Measurements from ENCODE around the gene VWA3A.

The VWA3A gene

GRCh38 chr16:22202261-22202637, 109.9 kb downstream of the VWA3A start:
- DNase-seq (ENCODE audit: low read depth in 4 of 4, low spot score in 1 of 4): no peak

DNA sequence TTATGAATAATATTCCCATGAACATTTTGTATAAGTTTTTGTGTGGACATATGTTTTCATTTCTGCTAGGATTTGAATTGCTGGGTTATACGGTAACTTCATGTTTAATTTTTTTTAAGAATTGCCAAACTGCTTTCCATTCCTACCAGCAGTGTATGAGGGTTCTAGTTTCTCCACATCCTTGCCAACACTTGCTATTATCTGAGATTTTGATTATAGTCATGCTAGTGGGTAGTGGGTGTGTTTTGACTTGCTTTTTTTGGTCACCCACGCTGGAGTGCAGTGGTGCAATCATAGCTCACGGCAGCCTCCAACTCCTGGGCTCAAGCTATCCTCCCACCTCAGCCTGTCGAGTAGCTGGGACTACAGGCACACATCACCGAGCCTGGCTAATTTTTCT, 110.8 kb downstream of the VWA3A start:
- DNase-seq (ENCODE audit: low read depth in 4 of 4, low spot score in 1 of 4): no peak

DNA sequence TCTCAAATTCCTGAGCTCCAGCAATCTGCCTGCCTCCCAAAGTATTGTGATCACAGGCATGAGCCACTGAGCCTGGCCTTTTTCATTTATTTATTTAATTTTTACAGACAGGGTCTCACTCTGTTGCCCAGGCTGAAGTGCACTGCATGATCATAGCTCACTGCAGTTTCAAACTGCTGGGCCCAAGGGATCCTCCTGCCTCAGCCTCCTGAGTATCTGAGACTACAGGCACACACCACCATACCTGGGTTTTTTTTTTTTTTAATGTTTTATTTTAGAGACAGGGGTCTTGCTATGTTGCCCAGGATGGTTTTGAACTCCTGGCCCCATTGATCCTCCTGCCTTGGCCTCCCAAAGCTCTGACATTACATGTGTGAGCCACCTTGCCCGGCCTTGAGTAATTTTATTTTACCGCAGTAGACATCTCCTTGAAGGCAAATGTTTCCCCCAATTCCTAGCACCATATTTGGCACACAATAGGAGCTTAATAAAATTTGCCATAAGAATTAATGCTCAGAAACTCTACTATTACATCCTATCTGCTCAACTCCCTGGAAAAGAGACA, 111.8 kb downstream of the VWA3A start:
- no peak for DNase-seq (ENCODE audit: low read depth in 4 of 4, low spot score in 1 of 4)

GRCh38 chr16:22205577-22206012, 113.3 kb downstream of the VWA3A start:
- DNase-seq (ENCODE audit: low read depth in 4 of 4, low spot score in 1 of 4): no peak

GRCh38 chr16:22206013-22206841, 113.9 kb downstream of the VWA3A start, which contains the start of gene EEF2K:
EEF2K (plus strand) TSS chr16:22206278; CDS start chr16:22225730, 19,452 bp downstream.
- peak; percentile 65 to 90 (median 70) for DNase-seq (ENCODE audit: low read depth in 4 of 4, low spot score in 1 of 4)
